ENCODE results near the gene ROBO1.

DNA sequence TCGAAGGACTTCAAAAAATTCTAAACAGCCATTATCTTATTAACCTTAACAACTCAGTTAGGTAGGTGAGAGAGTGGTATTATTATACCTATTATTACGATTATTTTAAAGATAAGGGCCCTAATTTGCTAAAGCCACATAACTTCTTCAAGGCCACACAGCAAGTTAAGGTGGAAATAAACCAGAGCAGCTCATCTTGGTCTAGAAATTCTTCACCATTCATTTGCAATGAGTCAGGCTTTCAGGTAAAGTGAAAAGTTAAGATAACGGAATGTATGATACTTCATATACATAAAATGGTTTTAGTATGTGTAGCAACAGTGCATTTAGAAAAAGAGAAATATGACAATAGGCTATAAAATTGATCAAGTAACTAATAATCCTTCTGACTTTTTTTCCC is 920.2 kb downstream of the ROBO1 start:
- TF ChIP-seq ZNF384 (IDR thresholded peaks at IDR 0.05) (no peak), ARNT (IDR thresholded peaks at IDR 0.05) (no peak), FOXA1 (IDR thresholded peaks at IDR 0.05) (no peak), SP1 (IDR thresholded peaks at IDR 0.05) (no peak)
